Endothelial cell of umbilical vein (primary cell): ENCODE data around the gene SECISBP2.

Source experiments
- CTCF ChIP-seq, 2 donors: IDR thresholded peaks; 1 replicate in 1 of 2; 2 replicates in 1 of 2; pipeline ENCODE4 v1.5.1; 2011; ENCODE audit warnings: low read length in 2 of 2, mild to moderate bottlenecking in 2 of 2, moderate library complexity in 2 of 2, control low read depth in 1 of 2, inconsistent platforms in 1 of 2, low read depth in 1 of 2; ENCODE audit not compliant: insufficient read depth in 1 of 2; ENCODE audit errors: extremely low read depth in 1 of 2
- EZH2 ChIP-seq: IDR thresholded peaks from 2 replicates; pipeline ENCODE4 v1.6.1; 2012; ENCODE audit warnings: borderline replicate concordance, low read depth, mild to moderate bottlenecking, moderate library complexity, low read length, inconsistent platforms; ENCODE audit not compliant: severe bottlenecking
- FOS ChIP-seq: IDR thresholded peaks from 2 replicates; pipeline ENCODE4 v1.6.1; 2011; ENCODE audit warnings: mild to moderate bottlenecking, low read length, moderate library complexity, borderline replicate concordance; ENCODE audit not compliant: insufficient read depth
- POLR2A ChIP-seq: IDR thresholded peaks from 2 replicates; pipeline ENCODE4 v1.6.1; 2012; ENCODE audit warnings: low read depth, mild to moderate bottlenecking, control low read depth, low read length
- POLR2AphosphoS5 ChIP-seq: IDR thresholded peaks from 2 replicates; pipeline ENCODE4 v1.6.1; 2012; ENCODE audit warnings: low read depth, mild to moderate bottlenecking, control low read depth, low read length, moderate library complexity; ENCODE audit not compliant: insufficient read depth
- TF ChIP-seq, protein P1 (sequence below): IDR thresholded peaks from 2 replicates; pipeline ENCODE4 v1.6.1; 2011; ENCODE audit not compliant: insufficient read depth, insufficient read length

- no peak for TF ChIP-seq POLR2A
- TF ChIP-seq EZH2 = no peak
- TF ChIP-seq CTCF (IDR thresholded peaks at IDR 0.05; ENCODE audit: extremely low read depth in 1 of 2, insufficient read depth in 1 of 2, low read depth in 1 of 2, low read length in 2 of 2) = no peak
- no peak for TF ChIP-seq POLR2AphosphoS5
- TF ChIP-seq, protein P1, sequence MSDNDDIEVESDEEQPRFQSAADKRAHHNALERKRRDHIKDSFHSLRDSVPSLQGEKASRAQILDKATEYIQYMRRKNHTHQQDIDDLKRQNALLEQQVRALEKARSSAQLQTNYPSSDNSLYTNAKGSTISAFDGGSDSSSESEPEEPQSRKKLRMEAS = no peak
- TF ChIP-seq FOS = no peak
These were observed 69.0 kb downstream of the SECISBP2 start for GRCh38 chr9:89387197-89387849.
